ENCODE results near the gene H6PD.
A peak's percentile ranks its signal among the peaks of the same experiment; 100 is the strongest.
"Not testable (repeated sequence)": the region's sequence is repeated elsewhere in the genome, so short reads cannot be mapped to it uniquely, and the experiment has no call there.

Gene H6PD

GRCh38 chr1:9293241-9293532, 58.6 kb downstream of the H6PD start:
- peak overlapping the region; percentile 69 for H3K4me3 ChIP-seq (ENCODE audit: low read length)
- no peak for TF ChIP-seq ZNF274 (IDR thresholded peaks at IDR 0.05; ENCODE audit: low read depth, low read length)

- no peak for TF ChIP-seq ZNF274 (IDR thresholded peaks at IDR 0.05; ENCODE audit: low read depth, low read length)
Measured at GRCh38 chr1:9293533-9294404, 59.2 kb downstream of the H6PD start.

GRCh38 chr1:9294405-9294773, 59.8 kb downstream of the H6PD start:
- no peak for TF ChIP-seq ZNF274 (IDR thresholded peaks at IDR 0.05; ENCODE audit: low read depth, low read length)

More at GRCh38 chr1:9293533-9294404, 59.2 kb downstream of the H6PD start:
- peak overlapping the region; percentile 69 for H3K4me3 ChIP-seq (ENCODE audit: low read length)

DNA sequence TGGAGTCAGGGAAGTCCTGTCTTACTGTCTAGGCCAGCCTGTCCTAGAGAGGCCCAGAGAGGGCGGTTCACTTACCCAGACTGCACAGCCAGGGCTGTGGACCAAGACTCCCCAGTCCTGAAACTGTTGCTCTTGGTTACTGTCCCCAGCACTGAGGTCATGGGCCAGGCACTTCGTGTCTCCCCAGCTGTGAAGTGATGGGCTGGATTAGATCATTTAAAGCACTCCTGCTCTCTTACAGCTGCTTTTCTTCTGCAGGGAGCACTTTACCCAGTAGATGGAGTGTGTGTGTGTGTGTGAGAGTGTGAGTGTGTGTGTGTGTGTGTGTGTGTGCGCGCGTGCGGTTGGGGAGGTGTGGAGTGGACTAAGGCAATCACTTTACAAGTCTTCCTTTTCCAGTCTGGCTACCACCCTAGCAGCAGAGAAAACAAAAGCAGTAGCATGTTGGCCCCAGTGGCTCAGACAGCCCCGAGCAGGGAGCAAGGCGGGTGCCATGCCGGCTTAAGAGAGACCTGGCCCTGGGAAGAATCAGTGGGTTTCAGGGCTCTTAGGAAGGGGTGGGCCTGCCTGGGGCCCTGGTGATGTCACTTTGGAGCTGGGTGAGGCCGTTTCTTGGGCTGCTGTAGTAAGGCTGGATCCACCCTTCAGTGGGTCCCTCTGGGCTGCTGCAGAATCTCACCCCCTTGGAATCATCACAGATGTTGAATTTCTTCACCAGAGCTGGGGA, 60.5 kb downstream of the H6PD start:
- H3K4me3 ChIP-seq (ENCODE audit: low read length): no peak overlapping the region

More at GRCh38 chr1:9294405-9294773, 59.8 kb downstream of the H6PD start:
- H3K4me3 ChIP-seq (ENCODE audit: low read length): peak overlapping the region; percentile 69; the same call in 1 of the 2 replicates

GRCh38 chr1:9295884-9296283, 61.3 kb downstream of the H6PD start:
- TF ChIP-seq ZNF274 (IDR thresholded peaks at IDR 0.05; ENCODE audit: low read depth, low read length): no peak
- H3K4me3 ChIP-seq (ENCODE audit: low read length): no peak overlapping the region

More for the DNA sequence above, 60.5 kb downstream of the H6PD start:
- TF ChIP-seq ZNF274 (IDR thresholded peaks at IDR 0.05; ENCODE audit: low read depth, low read length): no peak

- TF ChIP-seq ZNF274 (IDR thresholded peaks at IDR 0.05; ENCODE audit: low read depth, low read length): no peak
- no peak overlapping the region for H3K4me3 ChIP-seq (ENCODE audit: low read length)
Measured at GRCh38 chr1:9296850-9297249, 62.3 kb downstream of the H6PD start.

DNA sequence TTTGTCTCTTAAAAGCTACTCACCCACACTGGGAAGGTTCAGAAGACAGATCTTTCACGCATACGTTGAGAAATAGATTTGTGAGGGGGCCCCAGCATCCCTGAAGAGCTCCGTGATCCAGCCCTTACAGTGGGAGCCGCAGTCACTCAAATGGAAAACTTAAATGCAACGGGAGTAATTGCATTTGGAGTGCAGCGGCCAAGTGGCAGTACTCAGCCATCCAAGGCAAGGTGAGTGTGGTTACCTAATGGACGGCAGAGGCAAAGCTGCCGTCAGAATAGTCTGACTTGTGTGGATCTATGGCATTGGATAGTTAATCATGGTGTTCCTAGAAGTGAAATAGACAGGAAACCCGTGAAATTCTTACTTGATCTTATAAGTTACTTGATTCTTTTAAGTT, 63.3 kb downstream of the H6PD start:
- H3K4me3 ChIP-seq (ENCODE audit: low read length): no peak overlapping the region
- no peak for TF ChIP-seq ZNF274 (IDR thresholded peaks at IDR 0.05; ENCODE audit: low read depth, low read length)

GRCh38 chr1:9298282-9298681, 63.7 kb downstream of the H6PD start:
- no peak for TF ChIP-seq ZNF274 (IDR thresholded peaks at IDR 0.05; ENCODE audit: low read depth, low read length)
- H3K4me3 ChIP-seq (ENCODE audit: low read length): no peak overlapping the region

- not testable (repeated sequence) for H3K4me3 ChIP-seq (ENCODE audit: low read length)
Measured at GRCh38 chr1:9299571-9300541, 65.3 kb downstream of the H6PD start.

DNA sequence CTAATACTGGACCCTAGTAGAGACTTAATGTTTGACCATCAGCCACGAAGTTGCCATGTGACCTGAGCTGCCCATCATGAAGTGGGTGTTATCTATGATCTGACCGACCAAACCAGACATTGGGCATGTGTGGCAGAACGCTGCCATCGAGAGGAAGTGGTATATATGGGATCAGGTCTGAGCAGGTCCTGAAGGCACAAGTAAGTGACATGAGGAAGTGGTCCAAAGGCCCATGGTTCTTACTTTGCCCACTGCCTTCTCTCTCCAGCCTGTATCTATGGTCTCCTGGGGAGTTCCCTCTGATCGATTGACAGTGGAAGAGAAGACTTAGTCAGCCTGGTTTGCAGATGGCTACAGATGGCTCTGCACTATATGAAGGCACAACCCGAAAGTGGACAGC, 66.0 kb downstream of the H6PD start:
- no peak for TF ChIP-seq ZNF274 (IDR thresholded peaks at IDR 0.05; ENCODE audit: low read depth, low read length)
- no peak overlapping the region for H3K4me3 ChIP-seq (ENCODE audit: low read length)

DNA sequence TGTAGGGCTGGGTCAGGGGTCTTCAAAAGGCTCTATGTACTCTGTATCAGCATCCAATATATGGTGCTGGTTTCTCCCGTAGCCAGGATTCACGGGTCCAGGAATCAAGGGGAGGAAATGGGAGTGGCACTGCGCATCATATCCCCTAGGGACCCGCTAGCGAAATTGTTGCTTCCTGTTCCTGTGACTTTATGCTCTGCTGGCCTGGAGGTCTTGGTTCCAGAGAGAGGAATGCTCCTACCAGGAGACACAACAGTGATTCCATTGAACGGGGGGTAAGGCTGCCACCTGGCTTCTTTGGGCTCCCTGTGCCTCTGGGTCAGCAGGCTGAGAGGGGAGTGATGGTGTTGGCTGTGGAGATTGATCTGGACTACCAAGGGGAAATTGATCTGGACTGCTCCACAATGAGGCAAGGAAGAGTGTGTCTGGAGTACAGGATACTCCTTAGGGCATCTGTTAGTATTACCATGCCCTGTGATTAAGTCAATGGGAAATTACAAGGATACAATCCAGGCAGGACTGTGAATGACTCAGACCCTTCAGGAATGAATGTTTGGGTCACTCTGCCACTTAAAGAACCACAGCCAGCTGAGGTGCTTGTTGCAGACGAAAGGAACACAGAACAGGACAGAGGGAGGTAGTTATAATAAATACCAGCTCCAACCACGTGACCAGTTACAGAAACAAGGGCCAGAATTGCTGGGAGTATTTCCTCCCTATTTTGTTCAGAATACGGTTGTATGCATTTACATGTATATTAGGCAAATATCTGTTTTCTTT, 68.4 kb downstream of the H6PD start:
- TF ChIP-seq ZNF274 (IDR thresholded peaks at IDR 0.05; ENCODE audit: low read depth, low read length): no peak
- no peak overlapping the region for H3K4me3 ChIP-seq (ENCODE audit: low read length)

GRCh38 chr1:9303916-9304315, 69.3 kb downstream of the H6PD start:
- no peak overlapping the region for H3K4me3 ChIP-seq (ENCODE audit: low read length)
- TF ChIP-seq ZNF274 (IDR thresholded peaks at IDR 0.05; ENCODE audit: low read depth, low read length): no peak

DNA sequence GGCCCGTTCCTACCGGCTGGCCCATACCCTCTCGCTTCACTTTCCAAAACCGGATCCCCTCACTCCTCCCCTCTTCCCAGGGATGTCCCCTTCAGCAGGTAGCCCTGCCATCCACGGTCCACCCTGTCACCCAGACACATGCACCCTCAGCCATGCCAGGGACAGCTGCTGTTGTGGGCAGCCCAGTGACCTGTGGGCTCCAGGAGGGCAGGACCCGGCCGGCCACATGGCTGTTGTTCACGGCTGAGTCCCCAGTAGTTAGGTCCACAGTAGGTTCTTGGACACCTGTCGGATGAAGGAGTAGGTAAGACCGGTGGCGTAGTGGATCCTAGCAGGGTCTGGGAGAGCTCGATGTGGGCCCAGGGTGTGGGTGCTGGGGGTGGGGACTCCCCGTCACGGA, 70.6 kb downstream of the H6PD start:
- no peak for TF ChIP-seq ZNF274 (IDR thresholded peaks at IDR 0.05; ENCODE audit: low read depth, low read length)
- H3K4me3 ChIP-seq (ENCODE audit: low read length): no peak overlapping the region
